Endometrial microvascular endothelial cells (primary cell): Measurements from ENCODE around the gene PNLIPRP2. TPM values are rescaled to one million over a fixed set of nuclear protein-coding genes. Genes with fewer than 3 reads are reported as not detected.

ENCODE experiments used
- in situ Hi-C: cut with HindIII; loops from 2 replicates; pipeline ENCODE4 v1.10.0; 2017; ENCODE audit warnings: low sequenced_read_pairs, low pct_unique_long_range_greater_than_20kb; ENCODE audit errors: inconsistent ontology term
- total RNA-seq: library from RNA; depleted of rRNA; stranded (reverse); fragments of >200 nt; gene quantifications from one replicate; pipeline ENCODE4 v1.2.3, GENCODE V29; 2015; ENCODE audit errors: inconsistent ontology term

The PNLIPRP2 gene
- total RNA-seq, 1 donor from 2014 or later, result not detected

DNA sequence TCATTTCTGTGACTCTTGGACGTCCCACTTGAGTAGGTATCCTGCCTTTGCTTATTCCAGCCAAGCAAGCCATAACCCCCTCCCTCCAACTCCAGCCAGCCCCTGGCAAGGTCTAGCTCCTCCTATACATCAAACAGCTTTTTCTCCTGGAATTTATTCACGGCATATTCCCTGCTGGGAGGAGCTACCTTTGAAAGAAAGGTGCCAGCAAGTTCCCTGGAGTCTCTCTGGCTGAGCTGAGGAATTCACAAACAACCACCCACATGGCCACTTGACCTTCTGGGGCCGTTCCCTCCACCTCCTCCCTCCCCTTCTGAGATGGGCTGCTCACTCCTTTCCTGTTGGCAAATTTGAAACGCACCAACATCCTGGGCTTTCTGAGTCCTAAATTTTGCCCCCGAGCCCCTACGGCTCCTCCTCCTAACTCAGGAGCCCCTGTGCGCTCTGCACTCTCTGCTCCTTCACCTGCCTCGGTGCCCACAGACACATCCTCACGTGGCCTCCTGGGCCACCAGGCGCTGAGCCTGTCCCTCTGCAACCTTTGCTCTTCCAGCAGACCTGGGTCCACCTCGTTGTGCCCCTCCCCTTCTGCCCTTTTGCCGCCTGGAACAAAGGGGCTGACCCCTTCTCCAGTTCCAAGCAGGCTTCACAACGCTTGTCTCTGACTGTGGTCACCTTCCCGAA lies 73.6 kb downstream of the PNLIPRP2 start:
- in situ Hi-C loops, result no loop called here

Other genes with a start within 250 kb of the PNLIPRP2 start
- gene PNLIPRP3, start 193.1 kb upstream of the PNLIPRP2 start, total RNA-seq, result not detected
- gene PNLIP, start 75.0 kb upstream of the PNLIPRP2 start, total RNA-seq, result not detected
- gene PNLIPRP1, start 30.0 kb upstream of the PNLIPRP2 start, total RNA-seq, result not detected
- 0.28 TPM for gene HSPA12A, start 121.6 kb downstream of the PNLIPRP2 start, total RNA-seq
- not detected for gene ENO4, start 228.5 kb downstream of the PNLIPRP2 start, total RNA-seq